Measurements from ENCODE around the gene ABCC2.

ABCC2 gene

DNA sequence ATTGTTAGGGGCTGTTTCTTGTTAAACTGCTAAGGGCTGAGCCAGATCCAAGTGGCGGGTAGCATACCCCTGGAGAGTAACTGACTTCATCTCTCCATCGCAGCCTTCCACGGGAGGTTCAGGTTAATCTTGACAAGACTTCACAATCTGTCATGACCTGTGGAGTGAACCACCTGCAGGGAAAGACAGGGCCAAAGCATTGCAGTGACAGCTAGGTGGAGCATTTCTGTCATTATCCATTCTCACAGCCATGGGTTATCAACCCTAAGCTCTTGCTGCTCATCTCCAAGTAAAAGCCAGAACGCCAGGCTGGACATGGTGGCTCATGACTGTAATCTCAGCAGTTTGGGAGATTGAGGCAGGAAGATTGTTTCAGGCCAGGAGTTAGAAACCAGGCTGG lies 17.2 kb downstream of the ABCC2 start:
- Histone ChIP-seq H3K36me3 (replicated peaks; ENCODE audit: low read depth, low read length) (no peaks in the 10 kb centered on the region), H3K4me3 (ENCODE audit: low read length) (no peak overlapping the region), H2AFZ (ENCODE audit: low read depth, low read length) (no peak overlapping the region), H3K9me3 (ENCODE audit: insufficient read depth, low read length) (no peaks in the 10 kb centered on the region), H3K27me3 (ENCODE audit: low read depth, low read length) (no peaks in the 10 kb centered on the region), H3K79me2 (ENCODE audit: low read length) (no peaks in the 10 kb centered on the region), H3K27ac (ENCODE audit: low read length) (no peak overlapping the region), H4K20me1 (ENCODE audit: insufficient read depth, low read length) (no peaks in the 10 kb centered on the region), H3K9ac (ENCODE audit: low read length) (no peak overlapping the region), H3K4me2 (ENCODE audit: low read length) (no peak overlapping the region), H3K4me1 (ENCODE audit: low read length) (no peaks in the 10 kb centered on the region)
- TF ChIP-seq, protein P1, sequence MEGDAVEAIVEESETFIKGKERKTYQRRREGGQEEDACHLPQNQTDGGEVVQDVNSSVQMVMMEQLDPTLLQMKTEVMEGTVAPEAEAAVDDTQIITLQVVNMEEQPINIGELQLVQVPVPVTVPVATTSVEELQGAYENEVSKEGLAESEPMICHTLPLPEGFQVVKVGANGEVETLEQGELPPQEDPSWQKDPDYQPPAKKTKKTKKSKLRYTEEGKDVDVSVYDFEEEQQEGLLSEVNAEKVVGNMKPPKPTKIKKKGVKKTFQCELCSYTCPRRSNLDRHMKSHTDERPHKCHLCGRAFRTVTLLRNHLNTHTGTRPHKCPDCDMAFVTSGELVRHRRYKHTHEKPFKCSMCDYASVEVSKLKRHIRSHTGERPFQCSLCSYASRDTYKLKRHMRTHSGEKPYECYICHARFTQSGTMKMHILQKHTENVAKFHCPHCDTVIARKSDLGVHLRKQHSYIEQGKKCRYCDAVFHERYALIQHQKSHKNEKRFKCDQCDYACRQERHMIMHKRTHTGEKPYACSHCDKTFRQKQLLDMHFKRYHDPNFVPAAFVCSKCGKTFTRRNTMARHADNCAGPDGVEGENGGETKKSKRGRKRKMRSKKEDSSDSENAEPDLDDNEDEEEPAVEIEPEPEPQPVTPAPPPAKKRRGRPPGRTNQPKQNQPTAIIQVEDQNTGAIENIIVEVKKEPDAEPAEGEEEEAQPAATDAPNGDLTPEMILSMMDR (IDR thresholded peaks at IDR 0.05; ENCODE audit: low read depth, low read length), result no peak
- no peak for TF ChIP-seq EZH2phosphoT487 (IDR thresholded peaks at IDR 0.05; ENCODE audit: low read depth)

DNA sequence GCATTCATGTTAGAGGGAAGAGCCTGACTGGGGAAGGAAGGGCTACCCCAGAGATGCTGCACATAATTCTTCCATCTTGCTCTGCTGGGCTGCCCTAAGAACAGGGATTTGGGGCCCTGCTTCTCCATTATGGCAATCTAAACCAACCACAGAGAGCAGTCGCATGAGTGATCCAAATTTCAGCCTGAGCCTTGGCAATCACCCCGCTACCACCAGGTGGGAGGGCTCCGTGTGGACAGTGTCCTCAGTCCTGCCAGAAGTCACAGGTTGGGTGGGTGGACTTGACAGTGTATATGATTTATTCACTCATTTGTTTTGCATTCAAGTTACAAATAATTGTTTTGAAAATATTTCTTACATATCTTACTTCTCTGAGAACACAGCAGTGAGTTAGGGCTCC lies 22.0 kb downstream of the ABCC2 start:
- Histone ChIP-seq H3K4me1 (ENCODE audit: low read length) (no peaks in the 10 kb centered on the region), H3K27ac (ENCODE audit: low read length) (no peak overlapping the region), H3K36me3 (replicated peaks; ENCODE audit: low read depth, low read length) (no peaks in the 10 kb centered on the region), H4K20me1 (ENCODE audit: insufficient read depth, low read length) (no peaks in the 10 kb centered on the region), H2AFZ (ENCODE audit: low read depth, low read length) (no peak overlapping the region), H3K9ac (ENCODE audit: low read length) (no peak overlapping the region), H3K27me3 (ENCODE audit: low read depth, low read length) (no peaks in the 10 kb centered on the region), H3K4me3 (ENCODE audit: low read length) (no peak overlapping the region), H3K9me3 (ENCODE audit: insufficient read depth, low read length) (no peaks in the 10 kb centered on the region), H3K4me2 (ENCODE audit: low read length) (no peak overlapping the region), H3K79me2 (ENCODE audit: low read length) (no peaks in the 10 kb centered on the region)
- TF ChIP-seq EZH2phosphoT487 (IDR thresholded peaks at IDR 0.05; ENCODE audit: low read depth), result no peak
- TF ChIP-seq, protein P1 (IDR thresholded peaks at IDR 0.05; ENCODE audit: low read depth, low read length), result no peak

DNA sequence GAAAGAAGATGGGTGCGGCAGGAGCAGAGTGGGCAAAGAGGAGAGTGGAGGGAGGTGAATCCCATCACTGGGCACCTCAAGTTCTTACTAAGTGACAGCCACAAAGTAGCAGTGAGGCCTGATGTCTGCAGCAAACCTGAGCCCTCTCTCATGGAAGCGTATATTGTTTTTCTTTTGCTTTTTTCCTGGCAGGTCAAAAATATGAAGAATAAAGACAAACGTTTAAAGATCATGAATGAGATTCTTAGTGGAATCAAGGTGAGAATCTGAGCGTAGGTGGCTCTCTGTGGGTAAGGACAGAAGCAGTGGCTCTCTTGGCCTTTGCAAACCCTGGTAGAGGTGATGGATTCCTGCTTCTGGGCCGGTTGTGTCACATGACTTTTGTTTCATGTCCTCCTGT lies 22.8 kb downstream of the ABCC2 start:
- H3K4me1 ChIP-seq (ENCODE audit: low read length), result no peaks in the 10 kb centered on the region
- H3K9ac ChIP-seq (ENCODE audit: low read length), result no peak overlapping the region
- no peaks in the 10 kb centered on the region for H3K36me3 ChIP-seq (replicated peaks; ENCODE audit: low read depth, low read length)
- H4K20me1 ChIP-seq (ENCODE audit: insufficient read depth, low read length), result no peaks in the 10 kb centered on the region
- no peaks in the 10 kb centered on the region for H3K9me3 ChIP-seq (ENCODE audit: insufficient read depth, low read length)
- no peak overlapping the region for H2AFZ ChIP-seq (ENCODE audit: low read depth, low read length)
- H3K27ac ChIP-seq (ENCODE audit: low read length), result no peak overlapping the region
- no peaks in the 10 kb centered on the region for H3K79me2 ChIP-seq (ENCODE audit: low read length)
- no peak overlapping the region for H3K4me2 ChIP-seq (ENCODE audit: low read length)
- H3K27me3 ChIP-seq (ENCODE audit: low read depth, low read length), result no peaks in the 10 kb centered on the region
- no peak overlapping the region for H3K4me3 ChIP-seq (ENCODE audit: low read length)
- no peak for TF ChIP-seq EZH2phosphoT487 (IDR thresholded peaks at IDR 0.05; ENCODE audit: low read depth)
- TF ChIP-seq, protein P1 (IDR thresholded peaks at IDR 0.05; ENCODE audit: low read depth, low read length), result no peak

DNA sequence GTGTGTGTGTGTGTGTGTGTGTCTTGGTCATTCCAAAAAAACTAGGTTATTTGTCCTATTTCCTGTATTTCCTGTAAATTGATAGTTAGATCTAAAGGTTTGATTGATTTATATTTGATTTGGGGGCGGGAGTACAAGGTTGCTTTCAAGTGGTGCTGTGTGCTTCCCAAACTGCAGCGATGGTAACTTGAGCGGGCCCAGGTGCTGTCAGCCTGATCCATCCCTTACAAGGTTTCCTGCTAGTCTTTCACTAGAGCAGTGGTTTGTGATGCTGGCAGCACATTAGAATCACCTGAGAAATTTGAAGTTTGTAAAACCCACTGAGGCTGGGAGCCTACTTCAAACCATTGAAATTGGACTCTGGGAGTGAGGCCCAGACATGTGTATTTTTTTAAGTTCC lies 23.7 kb downstream of the ABCC2 start:
- Histone ChIP-seq H3K27ac (ENCODE audit: low read length) (no peak overlapping the region), H3K4me1 (ENCODE audit: low read length) (no peaks in the 10 kb centered on the region), H3K9ac (ENCODE audit: low read length) (no peak overlapping the region), H3K36me3 (replicated peaks; ENCODE audit: low read depth, low read length) (no peaks in the 10 kb centered on the region), H3K4me2 (ENCODE audit: low read length) (no peak overlapping the region), H2AFZ (ENCODE audit: low read depth, low read length) (no peak overlapping the region), H3K27me3 (ENCODE audit: low read depth, low read length) (no peaks in the 10 kb centered on the region), H3K9me3 (ENCODE audit: insufficient read depth, low read length) (no peaks in the 10 kb centered on the region), H3K4me3 (ENCODE audit: low read length) (no peak overlapping the region), H3K79me2 (ENCODE audit: low read length) (no peaks in the 10 kb centered on the region), H4K20me1 (ENCODE audit: insufficient read depth, low read length) (no peaks in the 10 kb centered on the region)
- TF ChIP-seq, protein P1 (IDR thresholded peaks at IDR 0.05; ENCODE audit: low read depth, low read length), result no peak
- no peak for TF ChIP-seq EZH2phosphoT487 (IDR thresholded peaks at IDR 0.05; ENCODE audit: low read depth)

Data from OCI-LY3 (cell line).